Mammary epithelial cell (primary cell): ENCODE data around the gene UPB1.
"Not testable (repeated sequence)": the region's sequence is repeated elsewhere in the genome, so short reads cannot be mapped to it uniquely, and the experiment has no call there.

Experiments
- CTCF ChIP-seq, 2 donors: IDR thresholded peaks in 1 of 2; conservative IDR thresholded peaks in 1 of 2; 2 replicates each; pipeline ENCODE4 v1.5.1; 2011 to 2012; ENCODE audit warnings: inconsistent platforms in 2 of 2, low read length in 2 of 2, mild to moderate bottlenecking in 2 of 2, control low read depth in 1 of 2, low read depth in 1 of 2; ENCODE audit not compliant: insufficient read depth in 1 of 2; ENCODE audit errors: extremely low read depth in 1 of 2
- EZH2 ChIP-seq: IDR thresholded peaks from 2 replicates; pipeline ENCODE4 v1.6.1; 2012; ENCODE audit warnings: low read length, inconsistent platforms, borderline replicate concordance

DNA sequence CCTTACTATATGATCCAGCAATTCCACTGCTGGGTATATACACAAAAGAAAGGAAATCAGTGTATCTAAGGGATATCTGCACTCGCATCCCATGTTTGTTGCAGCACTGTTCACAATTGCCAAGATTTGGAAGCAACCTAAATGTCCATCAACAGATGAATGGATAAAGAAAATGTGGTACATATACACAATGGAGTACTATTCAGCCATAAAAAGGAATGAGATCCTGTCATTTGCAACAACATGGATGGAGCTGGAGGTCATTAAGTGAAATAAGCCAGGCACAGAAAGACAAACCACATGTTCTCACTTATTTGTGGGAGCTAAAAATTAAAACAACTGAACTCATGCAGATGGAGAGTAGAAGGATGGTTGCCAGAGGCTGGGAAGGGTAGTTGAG is 5.7 kb upstream of the UPB1 start:
- not testable (repeated sequence) for TF ChIP-seq CTCF (conservative IDR thresholded peaks at IDR 0.05 in 1 of 2, IDR thresholded peaks at IDR 0.05 in 1 of 2; ENCODE audit: extremely low read depth in 1 of 2, insufficient read depth in 1 of 2, low read depth in 1 of 2, low read length in 2 of 2); EZH2
